ENCODE data around the gene RBM28.

- TF ChIP-seq ZNF211 (tag by site-specific recombination; IDR thresholded peaks at IDR 0.05; ENCODE audit: low read depth), result no peak
- no peak for TF ChIP-seq ZNF792 (tag by site-specific recombination; IDR thresholded peaks at IDR 0.05)
- TF ChIP-seq TRIM28 (IDR thresholded peaks at IDR 0.05; ENCODE audit: borderline replicate concordance, low read length), result no peak
- TF ChIP-seq CTCF (tag by site-specific recombination; IDR thresholded peaks at IDR 0.05), result no peak
- no peak for TF ChIP-seq SETDB1 (IDR thresholded peaks at IDR 0.05; ENCODE audit: insufficient read length, low read length)
- TF ChIP-seq ZNF239 (tag by site-specific recombination; IDR thresholded peaks at IDR 0.05), result no peak
- TF ChIP-seq ZNF302 (tag by site-specific recombination; IDR thresholded peaks at IDR 0.05; ENCODE audit: low read depth), result no peak
- no peak for TF ChIP-seq ATF2 (tag by site-specific recombination; IDR thresholded peaks at IDR 0.05; ENCODE audit: low read depth)
- TF ChIP-seq, protein P1, sequence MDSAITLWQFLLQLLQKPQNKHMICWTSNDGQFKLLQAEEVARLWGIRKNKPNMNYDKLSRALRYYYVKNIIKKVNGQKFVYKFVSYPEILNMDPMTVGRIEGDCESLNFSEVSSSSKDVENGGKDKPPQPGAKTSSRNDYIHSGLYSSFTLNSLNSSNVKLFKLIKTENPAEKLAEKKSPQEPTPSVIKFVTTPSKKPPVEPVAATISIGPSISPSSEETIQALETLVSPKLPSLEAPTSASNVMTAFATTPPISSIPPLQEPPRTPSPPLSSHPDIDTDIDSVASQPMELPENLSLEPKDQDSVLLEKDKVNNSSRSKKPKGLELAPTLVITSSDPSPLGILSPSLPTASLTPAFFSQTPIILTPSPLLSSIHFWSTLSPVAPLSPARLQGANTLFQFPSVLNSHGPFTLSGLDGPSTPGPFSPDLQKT (IDR thresholded peaks at IDR 0.05; ENCODE audit: borderline replicate concordance, low read depth, low read length), result no peak
Measured at GRCh38 chr7:128380483-128381106, 36.9 kb upstream of the RBM28 start.

Measured in HEK293 (cell line).